22Rv1 (cell line): Measurements from ENCODE around the gene USH2A.

Source experiments
- ZFX ChIP-seq: fragments of 450-650 bp; IDR thresholded peaks from 2 replicates; pipeline ENCODE4 v1.6.1; 2017; ENCODE audit warnings: antibody characterized with exemption, borderline replicate concordance
- TF ChIP-seq, protein P1 (sequence below): fragments of 450-650 bp; IDR thresholded peaks from 2 replicates; pipeline ENCODE4 v1.5.1; 2017; ENCODE audit warnings: mild to moderate bottlenecking

DNA sequence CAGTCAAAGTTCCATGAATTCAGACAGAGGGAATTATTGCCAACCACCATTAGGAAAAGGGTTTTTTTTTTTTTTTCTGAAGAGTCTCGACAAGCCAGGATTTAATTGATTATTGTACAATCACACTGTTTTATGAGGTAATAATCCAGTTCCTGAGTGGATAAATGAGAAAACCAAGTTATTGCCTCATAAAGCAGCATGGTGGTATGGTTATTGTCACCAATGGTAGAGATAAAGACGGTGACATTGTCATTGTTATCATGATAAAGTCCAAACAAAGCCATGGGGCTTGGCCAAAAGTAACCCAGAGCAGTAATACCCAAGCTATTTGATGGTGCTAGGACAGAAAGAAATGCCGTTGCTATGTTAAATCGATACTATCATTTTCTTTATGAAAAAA lies 232.8 kb downstream of the USH2A start:
- TF ChIP-seq, protein P1, sequence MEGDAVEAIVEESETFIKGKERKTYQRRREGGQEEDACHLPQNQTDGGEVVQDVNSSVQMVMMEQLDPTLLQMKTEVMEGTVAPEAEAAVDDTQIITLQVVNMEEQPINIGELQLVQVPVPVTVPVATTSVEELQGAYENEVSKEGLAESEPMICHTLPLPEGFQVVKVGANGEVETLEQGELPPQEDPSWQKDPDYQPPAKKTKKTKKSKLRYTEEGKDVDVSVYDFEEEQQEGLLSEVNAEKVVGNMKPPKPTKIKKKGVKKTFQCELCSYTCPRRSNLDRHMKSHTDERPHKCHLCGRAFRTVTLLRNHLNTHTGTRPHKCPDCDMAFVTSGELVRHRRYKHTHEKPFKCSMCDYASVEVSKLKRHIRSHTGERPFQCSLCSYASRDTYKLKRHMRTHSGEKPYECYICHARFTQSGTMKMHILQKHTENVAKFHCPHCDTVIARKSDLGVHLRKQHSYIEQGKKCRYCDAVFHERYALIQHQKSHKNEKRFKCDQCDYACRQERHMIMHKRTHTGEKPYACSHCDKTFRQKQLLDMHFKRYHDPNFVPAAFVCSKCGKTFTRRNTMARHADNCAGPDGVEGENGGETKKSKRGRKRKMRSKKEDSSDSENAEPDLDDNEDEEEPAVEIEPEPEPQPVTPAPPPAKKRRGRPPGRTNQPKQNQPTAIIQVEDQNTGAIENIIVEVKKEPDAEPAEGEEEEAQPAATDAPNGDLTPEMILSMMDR = no peak
- no peak for TF ChIP-seq ZFX
